Endodermal cell (in vitro differentiated cells): ENCODE measurements around the gene PRKAR2B. TPM values are rescaled to one million over a fixed set of nuclear protein-coding genes. Genes with fewer than 3 reads are reported as not detected.

Experiments
- DNase-seq: peaks from one replicate; pipeline ENCODE4 v3.0.0-alpha.2; 2017
- H3K27ac ChIP-seq: 2 replicates; pipeline ENCODE4 v1.5.1; 2013; ENCODE audit warnings: mild to moderate bottlenecking, low read depth, low read length, moderate library complexity
- H3K27me3 ChIP-seq: 2 replicates; pipeline ENCODE4 v1.6.1; 2013; ENCODE audit warnings: mild to moderate bottlenecking, low read length, moderate library complexity; ENCODE audit not compliant: insufficient read depth, control insufficient read depth, poor library complexity, severe bottlenecking
- H3K36me3 ChIP-seq: 2 replicates; pipeline ENCODE4 v1.7.0; 2013; ENCODE audit warnings: mild to moderate bottlenecking, low read length, moderate library complexity; ENCODE audit not compliant: control insufficient read depth, insufficient read depth
- H3K4me1 ChIP-seq: one replicate; pipeline ENCODE4 v1.7.0; 2013; ENCODE audit warnings: low read length; ENCODE audit not compliant: control insufficient read depth, insufficient read depth
- H3K4me3 ChIP-seq: 2 replicates; pipeline ENCODE4 v1.5.1; 2013; ENCODE audit warnings: mild to moderate bottlenecking, low read length, moderate library complexity
- H3K9ac ChIP-seq: 2 replicates; pipeline ENCODE4 v1.6.1; 2013; ENCODE audit warnings: mild to moderate bottlenecking, low read length, moderate library complexity; ENCODE audit not compliant: poor library complexity, severe bottlenecking; ENCODE audit errors: extremely low read depth
- H3K9me3 ChIP-seq: 2 replicates; pipeline ENCODE4 v1.6.1; 2013; ENCODE audit warnings: mild to moderate bottlenecking, low read length, moderate library complexity; ENCODE audit not compliant: control insufficient read depth
- H3K27ac Mint-ChIP-seq: 2 replicates; pipeline ENCODE4 v1.8.0; 2020; ENCODE audit warnings: mixed read lengths
- H3K27me3 Mint-ChIP-seq: 2 replicates; pipeline ENCODE4 v1.8.0; 2021; ENCODE audit warnings: mild to moderate bottlenecking, mixed read lengths; ENCODE audit not compliant: insufficient read depth
- H3K36me3 Mint-ChIP-seq: 2 replicates; pipeline ENCODE4 v1.8.0; 2020; ENCODE audit warnings: low read depth, mixed read lengths
- H3K4me1 Mint-ChIP-seq: 2 replicates; pipeline ENCODE4 v1.8.0; 2020; ENCODE audit warnings: mixed read lengths
- H3K4me3 Mint-ChIP-seq: 2 replicates; pipeline ENCODE4 v1.8.0; 2020; ENCODE audit warnings: mild to moderate bottlenecking, moderate library complexity, mixed read lengths
- H3K9me3 Mint-ChIP-seq: 2 replicates; pipeline ENCODE4 v1.8.0; 2020; ENCODE audit warnings: mild to moderate bottlenecking, mixed read lengths
- CTCF ChIP-seq: fragments of 200-600 bp; sonication (generic); conservative IDR thresholded peaks from 2 replicates; pipeline ENCODE4 v1.5.0; 2021; ENCODE audit warnings: antibody characterized with exemption, mild to moderate bottlenecking
- WGBS, 2 experiments: methylation state at CpG; one replicate each; pipeline versions ENCODE4 v1.1.5 to v1.1.7; 2013; ENCODE audit warnings: missing lambda C conversion rate in 2 of 2, mixed read lengths in 1 of 2; ENCODE audit not compliant: insufficient coverage in 1 of 2, insufficient read length in 1 of 2; 5-methylcytosine and 5-hydroxymethylcytosine counted together
- total RNA-seq, 2 donors: library from RNA; stranded (reverse); fragmentation: NEBNext Ultra II Directional in 1 of 2; extraction: Animal tissue kit (Norgen Biotek cat#: 25700) in 1 of 2; gene quantifications; 2 replicates in 1 of 2; 3 replicates in 1 of 2; pipeline ENCODE4 v1.2.1, GENCODE V29; 2021

PRKAR2B gene
- total RNA-seq, 2 donors from 2014 or later, result 7.3 to 10.2 TPM

- no peaks in the 10 kb centered on the region for H3K9me3 Mint-ChIP-seq
- H3K4me3 Mint-ChIP-seq, result no peak overlapping the region
- DNase-seq, result no peak
- no peaks in the 10 kb centered on the region for H3K4me1 Mint-ChIP-seq
- H3K27me3 Mint-ChIP-seq, result no peaks in the 10 kb centered on the region
- no peak overlapping the region for H3K27ac Mint-ChIP-seq
- H3K9me3 ChIP-seq, result no peaks in the 10 kb centered on the region
- no peak overlapping the region for H3K4me3 ChIP-seq
- no peaks in the 10 kb centered on the region for H3K27me3 ChIP-seq
- no peaks in the 10 kb centered on the region for H3K36me3 ChIP-seq
- no peak overlapping the region for H3K9ac ChIP-seq
- WGBS, 2 experiments, result 79 to 91% methylated on average over 4 of the region's 4 CpGs
- no peak for TF ChIP-seq CTCF
- no peaks in the 10 kb centered on the region for H3K4me1 ChIP-seq
- no peaks in the 10 kb centered on the region for H3K36me3 Mint-ChIP-seq
- H3K27ac ChIP-seq, result no peak overlapping the region
Measured at GRCh38 chr7:107009846-107010203, 34.7 kb upstream of the PRKAR2B start.

- H3K4me3 ChIP-seq, result no peak overlapping the region
- Mint-ChIP-seq H3K36me3 (no peaks in the 10 kb centered on the region), H3K27ac (no peak overlapping the region), H3K27me3 (no peaks in the 10 kb centered on the region), H3K4me3 (no peak overlapping the region), H3K9me3 (no peaks in the 10 kb centered on the region), H3K4me1 (no peaks in the 10 kb centered on the region)
- H3K9me3 ChIP-seq, result no peaks in the 10 kb centered on the region
- no peak for TF ChIP-seq CTCF
- H3K9ac ChIP-seq, result no peak overlapping the region
- H3K27me3 ChIP-seq, result no peaks in the 10 kb centered on the region
- DNase-seq, result no peak
- H3K36me3 ChIP-seq, result no peaks in the 10 kb centered on the region
- H3K4me1 ChIP-seq, result no peaks in the 10 kb centered on the region
- 89 to 100% methylated on average over 2 to 5 of the region's 6 CpGs for WGBS, 2 experiments
- no peak overlapping the region for H3K27ac ChIP-seq
Measured at GRCh38 chr7:107012691-107013090, 31.8 kb upstream of the PRKAR2B start.

- H3K4me3 Mint-ChIP-seq, result no peak overlapping the region
- H3K36me3 ChIP-seq, result no peaks in the 10 kb centered on the region
- peak; percentile 47 for DNase-seq
- 82 to 88% methylated on average over 6 to 7 of the region's 7 CpGs for WGBS, 2 experiments
- H3K27me3 ChIP-seq, result no peaks in the 10 kb centered on the region
- no peaks in the 10 kb centered on the region for H3K4me1 ChIP-seq
- H3K9ac ChIP-seq, result no peak overlapping the region
- H3K4me3 ChIP-seq, result no peak overlapping the region
- no peaks in the 10 kb centered on the region for H3K9me3 ChIP-seq
- H3K27ac ChIP-seq, result no peak overlapping the region
- H3K9me3 Mint-ChIP-seq, result no peaks in the 10 kb centered on the region
- no peaks in the 10 kb centered on the region for H3K4me1 Mint-ChIP-seq
- H3K27me3 Mint-ChIP-seq, result no peaks in the 10 kb centered on the region
- no peak for TF ChIP-seq CTCF
- no peaks in the 10 kb centered on the region for H3K36me3 Mint-ChIP-seq
- H3K27ac Mint-ChIP-seq, result no peak overlapping the region
Measured at GRCh38 chr7:107014387-107015023, 30.0 kb upstream of the PRKAR2B start.
